ENCODE measurements around the gene LEFTY2.
A peak's percentile ranks its signal among the peaks of the same experiment; 100 is the strongest.
"Not testable (repeated sequence)": the region's sequence is repeated elsewhere in the genome, so short reads cannot be mapped to it uniquely, and the experiment has no call there.

The LEFTY2 gene

GRCh38 chr1:225974454-225974853, 33.4 kb upstream of the LEFTY2 start:
- TF ChIP-seq ZFX (IDR thresholded peaks at IDR 0.05) (no peak), CTCF (conservative IDR thresholded peaks at IDR 0.05) (no peak)
- no peak overlapping the region for H3K27ac ChIP-seq

GRCh38 chr1:225973158-225973557, 32.1 kb upstream of the LEFTY2 start:
- TF ChIP-seq CTCF (conservative IDR thresholded peaks at IDR 0.05) (no peak), ZFX (IDR thresholded peaks at IDR 0.05) (no peak)
- no peak overlapping the region for H3K27ac ChIP-seq

- H3K27ac ChIP-seq, result no peak overlapping the region
- TF ChIP-seq ZFX (IDR thresholded peaks at IDR 0.05), result no peak
- TF ChIP-seq CTCF (conservative IDR thresholded peaks at IDR 0.05), result no peak
Observed at GRCh38 chr1:225972344-225973152, 31.5 kb upstream of the LEFTY2 start.

GRCh38 chr1:225970592-225971157, 29.7 kb upstream of the LEFTY2 start:
- H3K27ac ChIP-seq, result not testable (repeated sequence)

GRCh38 chr1:225969751-225970150, 28.7 kb upstream of the LEFTY2 start:
- not testable (repeated sequence) for H3K27ac ChIP-seq

GRCh38 chr1:225965231-225965630, 24.2 kb upstream of the LEFTY2 start:
- H3K27ac ChIP-seq, result no peak overlapping the region
- TF ChIP-seq CTCF (conservative IDR thresholded peaks at IDR 0.05), result no peak
- TF ChIP-seq ZFX (IDR thresholded peaks at IDR 0.05), result no peak

- TF ChIP-seq CTCF (conservative IDR thresholded peaks at IDR 0.05) (no peak), ZFX (IDR thresholded peaks at IDR 0.05) (no peak)
- no peak overlapping the region for H3K27ac ChIP-seq
Observed at GRCh38 chr1:225963735-225964530, 22.9 kb upstream of the LEFTY2 start.

- TF ChIP-seq ZFX (IDR thresholded peaks at IDR 0.05) (no peak), CTCF (conservative IDR thresholded peaks at IDR 0.05) (peak; percentile 85)
- H3K27ac ChIP-seq, result no peak overlapping the region
Observed at GRCh38 chr1:225962440-225962975, 21.5 kb upstream of the LEFTY2 start.

Data from C4-2B (cell line).